ENCODE data around the gene DCN.
A peak's percentile ranks its signal among the peaks of the same experiment; 100 is the strongest.
"Not testable (repeated sequence)": the region's sequence is repeated elsewhere in the genome, so short reads cannot be mapped to it uniquely, and the experiment has no call there.

Gene DCN

GRCh38 chr12:91210144-91210543 is 27.5 kb upstream of the DCN start:
- Histone ChIP-seq H3K36me3 (replicated peaks; ENCODE audit: low read depth, low read length) (no peaks in the 10 kb centered on the region), H2AFZ (ENCODE audit: low read depth, low read length) (no peak overlapping the region), H3K27ac (ENCODE audit: low read length) (no peak overlapping the region), H3K4me3 (ENCODE audit: low read length) (no peak overlapping the region), H3K4me1 (ENCODE audit: low read length) (peaks cover 8% of the 10 kb centered on the region), H3K9me3 (ENCODE audit: insufficient read depth, low read length) (no peaks in the 10 kb centered on the region), H3K79me2 (ENCODE audit: low read length) (no peaks in the 10 kb centered on the region), H3K4me2 (ENCODE audit: low read length) (no peak overlapping the region), H4K20me1 (ENCODE audit: insufficient read depth, low read length) (no peaks in the 10 kb centered on the region), H3K9ac (ENCODE audit: low read length) (no peak overlapping the region), H3K27me3 (ENCODE audit: low read depth, low read length) (no peaks in the 10 kb centered on the region)
- no peak for TF ChIP-seq EZH2phosphoT487 (IDR thresholded peaks at IDR 0.05; ENCODE audit: low read depth)
- TF ChIP-seq, protein P1, sequence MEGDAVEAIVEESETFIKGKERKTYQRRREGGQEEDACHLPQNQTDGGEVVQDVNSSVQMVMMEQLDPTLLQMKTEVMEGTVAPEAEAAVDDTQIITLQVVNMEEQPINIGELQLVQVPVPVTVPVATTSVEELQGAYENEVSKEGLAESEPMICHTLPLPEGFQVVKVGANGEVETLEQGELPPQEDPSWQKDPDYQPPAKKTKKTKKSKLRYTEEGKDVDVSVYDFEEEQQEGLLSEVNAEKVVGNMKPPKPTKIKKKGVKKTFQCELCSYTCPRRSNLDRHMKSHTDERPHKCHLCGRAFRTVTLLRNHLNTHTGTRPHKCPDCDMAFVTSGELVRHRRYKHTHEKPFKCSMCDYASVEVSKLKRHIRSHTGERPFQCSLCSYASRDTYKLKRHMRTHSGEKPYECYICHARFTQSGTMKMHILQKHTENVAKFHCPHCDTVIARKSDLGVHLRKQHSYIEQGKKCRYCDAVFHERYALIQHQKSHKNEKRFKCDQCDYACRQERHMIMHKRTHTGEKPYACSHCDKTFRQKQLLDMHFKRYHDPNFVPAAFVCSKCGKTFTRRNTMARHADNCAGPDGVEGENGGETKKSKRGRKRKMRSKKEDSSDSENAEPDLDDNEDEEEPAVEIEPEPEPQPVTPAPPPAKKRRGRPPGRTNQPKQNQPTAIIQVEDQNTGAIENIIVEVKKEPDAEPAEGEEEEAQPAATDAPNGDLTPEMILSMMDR (IDR thresholded peaks at IDR 0.05; ENCODE audit: low read depth, low read length), result no peak

DNA sequence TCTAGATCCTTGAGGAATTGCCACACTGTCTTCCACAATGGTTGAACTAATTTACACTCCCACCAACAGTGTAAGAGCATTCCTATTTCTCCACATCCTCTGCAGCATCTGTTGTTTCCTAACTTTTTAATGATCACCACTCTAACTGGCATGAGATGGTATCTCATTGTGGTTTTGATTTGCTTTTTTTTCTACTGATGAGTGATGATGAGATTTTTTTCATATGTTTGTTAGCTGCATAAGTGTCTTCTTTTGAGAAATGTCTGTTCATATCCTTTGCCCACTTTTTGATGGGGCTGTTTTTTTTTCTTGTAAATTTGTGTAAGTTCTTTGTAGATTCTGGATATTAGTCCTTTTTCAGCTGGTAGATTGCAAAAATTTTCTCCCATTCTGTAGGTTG is 24.7 kb upstream of the DCN start:
- not testable (repeated sequence) for H3K27ac ChIP-seq (ENCODE audit: low read length); H3K36me3 ChIP-seq (replicated peaks; ENCODE audit: low read depth, low read length); H3K4me3 ChIP-seq (ENCODE audit: low read length); H3K79me2 ChIP-seq (ENCODE audit: low read length); H3K4me1 ChIP-seq (ENCODE audit: low read length); H4K20me1 ChIP-seq (ENCODE audit: insufficient read depth, low read length); H3K9ac ChIP-seq (ENCODE audit: low read length); H2AFZ ChIP-seq (ENCODE audit: low read depth, low read length); H3K4me2 ChIP-seq (ENCODE audit: low read length); H3K9me3 ChIP-seq (ENCODE audit: insufficient read depth, low read length); H3K27me3 ChIP-seq (ENCODE audit: low read depth, low read length)

- H3K79me2 ChIP-seq (ENCODE audit: low read length), result no peaks in the 10 kb centered on the region
- H3K9ac ChIP-seq (ENCODE audit: low read length), result no peak overlapping the region
- H3K4me3 ChIP-seq (ENCODE audit: low read length), result no peak overlapping the region
- H3K27ac ChIP-seq (ENCODE audit: low read length), result no peak overlapping the region
- no peaks in the 10 kb centered on the region for H3K9me3 ChIP-seq (ENCODE audit: insufficient read depth, low read length)
- H3K4me2 ChIP-seq (ENCODE audit: low read length), result no peak overlapping the region
- H3K4me1 ChIP-seq (ENCODE audit: low read length), result peaks cover 8% of the 10 kb centered on the region
- no peaks in the 10 kb centered on the region for H3K36me3 ChIP-seq (replicated peaks; ENCODE audit: low read depth, low read length)
- no peaks in the 10 kb centered on the region for H3K27me3 ChIP-seq (ENCODE audit: low read depth, low read length)
- no peak overlapping the region for H2AFZ ChIP-seq (ENCODE audit: low read depth, low read length)
- TF ChIP-seq, protein P1 (IDR thresholded peaks at IDR 0.05; ENCODE audit: low read depth, low read length), result no peak
- no peak for TF ChIP-seq EZH2phosphoT487 (IDR thresholded peaks at IDR 0.05; ENCODE audit: low read depth)
- no peaks in the 10 kb centered on the region for H4K20me1 ChIP-seq (ENCODE audit: insufficient read depth, low read length)
Measured at GRCh38 chr12:91205811-91206210, 23.2 kb upstream of the DCN start.

DNA sequence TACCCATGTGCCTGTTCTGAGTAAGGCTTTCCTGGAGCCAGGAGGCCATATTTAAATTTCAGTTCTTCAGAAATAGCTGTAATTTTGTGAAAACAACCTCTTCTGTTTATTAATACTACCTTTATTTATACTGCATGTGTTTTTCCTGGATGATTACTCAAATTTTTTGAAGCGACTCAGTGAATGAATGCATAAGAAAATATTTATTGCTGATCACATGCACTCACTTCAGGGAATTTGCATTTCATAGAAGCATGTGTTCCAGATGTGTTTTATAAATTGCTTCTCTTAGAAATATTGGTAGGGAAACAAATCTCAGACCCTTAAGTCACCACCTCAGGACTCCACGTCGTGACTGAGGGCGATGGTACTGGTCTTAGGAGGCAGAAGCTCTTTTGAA is 21.8 kb upstream of the DCN start:
- Histone ChIP-seq H3K9ac (ENCODE audit: low read length) (no peak overlapping the region), H3K79me2 (ENCODE audit: low read length) (no peaks in the 10 kb centered on the region), H3K36me3 (replicated peaks; ENCODE audit: low read depth, low read length) (no peaks in the 10 kb centered on the region), H3K4me2 (ENCODE audit: low read length) (no peak overlapping the region), H3K4me3 (ENCODE audit: low read length) (no peak overlapping the region), H2AFZ (ENCODE audit: low read depth, low read length) (no peak overlapping the region), H3K4me1 (ENCODE audit: low read length) (peaks cover 8% of the 10 kb centered on the region), H3K9me3 (ENCODE audit: insufficient read depth, low read length) (no peaks in the 10 kb centered on the region), H4K20me1 (ENCODE audit: insufficient read depth, low read length) (no peaks in the 10 kb centered on the region), H3K27me3 (ENCODE audit: low read depth, low read length) (no peaks in the 10 kb centered on the region), H3K27ac (ENCODE audit: low read length) (no peak overlapping the region)
- TF ChIP-seq, protein P1 (IDR thresholded peaks at IDR 0.05; ENCODE audit: low read depth, low read length), result no peak
- TF ChIP-seq EZH2phosphoT487 (IDR thresholded peaks at IDR 0.05; ENCODE audit: low read depth), result no peak

- H2AFZ ChIP-seq (ENCODE audit: low read depth, low read length), result peak overlapping the region; percentile 85
- TF ChIP-seq, protein P1 (IDR thresholded peaks at IDR 0.05; ENCODE audit: low read depth, low read length), result no peak
- no peak for TF ChIP-seq EZH2phosphoT487 (IDR thresholded peaks at IDR 0.05; ENCODE audit: low read depth)
- no peak overlapping the region for H3K27ac ChIP-seq (ENCODE audit: low read length)
- H3K9ac ChIP-seq (ENCODE audit: low read length), result no peak overlapping the region
- no peak overlapping the region for H3K4me3 ChIP-seq (ENCODE audit: low read length)
- H3K36me3 ChIP-seq (replicated peaks; ENCODE audit: low read depth, low read length), result no peaks in the 10 kb centered on the region
- no peaks in the 10 kb centered on the region for H3K27me3 ChIP-seq (ENCODE audit: low read depth, low read length)
- peak overlapping the region; percentile 35 for H3K4me2 ChIP-seq (ENCODE audit: low read length)
- no peaks in the 10 kb centered on the region for H4K20me1 ChIP-seq (ENCODE audit: insufficient read depth, low read length)
- H3K4me1 ChIP-seq (ENCODE audit: low read length), result peaks cover 8% of the 10 kb centered on the region
- H3K9me3 ChIP-seq (ENCODE audit: insufficient read depth, low read length), result no peaks in the 10 kb centered on the region
- H3K79me2 ChIP-seq (ENCODE audit: low read length), result no peaks in the 10 kb centered on the region
Measured at GRCh38 chr12:91203610-91204009, 21.0 kb upstream of the DCN start.
